HCT116 (cell line): ENCODE data around the gene POU2AF1. TPM values are rescaled to one million over a fixed set of nuclear protein-coding genes. Genes with fewer than 3 reads are reported as not detected.

Experiments used
- ATAC-seq: fragments of 200-7000 bp; cut with Tn5 transposase; 2 replicates; pipeline ENCODE4 v1.9.1; 2020; ENCODE audit warnings: mild to moderate bottlenecking, moderate library complexity
- Bru-seq: library from RNA; stranded (reverse); fragments of 400-500 nt; gene quantifications from one replicate; lab custom pipeline; 2021; lab: Mats Ljungman, UMichigan
- BruChase-seq, 2 experiments: library from RNA; stranded (reverse); fragments of 400-500 nt; gene quantifications; one replicate each; lab custom pipeline; 2021; lab: Mats Ljungman, UMichigan
- BruUV-seq: library from RNA; stranded (reverse); fragments of 400-500 nt; replicated peaks from 2 replicates; lab custom pipeline; 2021; lab: Mats Ljungman, UMichigan
- CTCF ChIA-PET: fragments of 300-600 bp; sonication (Branson Sonifier 250); formaldehyde crosslinking; loops from one replicate; lab custom pipeline; 2021; ENCODE audit warnings: antibody characterized with exemption; lab: Charles Lee
- POLR2A ChIA-PET: fragments of 300-600, 350-600 bp; sonication (Branson Sonifier 250); formaldehyde crosslinking; loops from one replicate; lab custom pipeline; 2021; ENCODE audit warnings: antibody characterized with exemption; lab: Charles Lee
- RAD21 ChIA-PET, 2 experiments: fragments of 300-600 bp; sonication (Branson Sonifier 250); formaldehyde crosslinking; loops; one replicate each; lab custom pipeline; 2023; ENCODE audit warnings: low total read pairs in 2 of 2; ENCODE audit not compliant: uncharacterized antibody in 2 of 2, unreplicated experiment in 2 of 2, low non-redundant PET in 1 of 2; lab: Charles Lee
- DNase-seq: peaks from one replicate; pipeline ENCODE4 v3.0.0-alpha.2; 2010; ENCODE audit warnings: low read depth, low spot score
- H2AFZ ChIP-seq: fragments of 200-600 bp; shearing (Covaris generic), sonication (generic); 2 replicates; pipeline ENCODE4 v1.6.1; 2017; ENCODE audit warnings: low read depth, mixed run types, mixed read lengths, antibody characterized with exemption, low read length; ENCODE audit not compliant: poor library complexity, severe bottlenecking
- H3K27ac ChIP-seq: 2 replicates; pipeline ENCODE4 v1.5.1; 2012; ENCODE audit warnings: low read depth, low read length
- H3K27me3 ChIP-seq: fragments of 200-600 bp; sonication (generic); 2 replicates; pipeline ENCODE4 v1.6.1; 2016; ENCODE audit warnings: mixed run types, low read length, mixed read lengths; ENCODE audit not compliant: insufficient read depth
- H3K36me3 ChIP-seq, 2 experiments: fragments of 200-500 bp in 1 of 2; fragments of 200-600 bp in 1 of 2; sonication (Bioruptor generic) in 1 of 2; sonication (generic) in 1 of 2; 2 replicates each; pipeline versions ENCODE4 v1.5.1 to v1.6.1; 2014 to 2016; ENCODE audit warnings: low read length in 2 of 2, inconsistent platforms in 1 of 2, mixed read lengths in 1 of 2, mixed run types in 1 of 2; ENCODE audit not compliant: insufficient read depth in 2 of 2, control insufficient read depth in 1 of 2
- H3K4me1 ChIP-seq, 2 experiments: fragments of 200-600 bp in 1 of 2; sonication (generic) in 1 of 2; 2 replicates each; pipeline versions ENCODE4 v1.5.1 to v1.6.1; 2012 to 2017; ENCODE audit warnings: low read length in 2 of 2, inconsistent platforms in 1 of 2, mild to moderate bottlenecking in 1 of 2, mixed read lengths in 1 of 2, mixed run types in 1 of 2, moderate library complexity in 1 of 2; ENCODE audit not compliant: insufficient read depth in 2 of 2, control insufficient read depth in 1 of 2
- H3K4me2 ChIP-seq: fragments of 200-600 bp; sonication (generic); 2 replicates; pipeline ENCODE4 v1.6.1; 2017; ENCODE audit warnings: mixed run types, low read length, mixed read lengths
- H3K4me3 ChIP-seq, 2 experiments: fragments of 200-600 bp in 1 of 2; sonication (generic) in 1 of 2; replicated peaks in 1 of 2; 2 replicates each; pipeline ENCODE4 v1.5.1; 2011 to 2016; ENCODE audit warnings: low read length in 2 of 2, control low read depth in 1 of 2, low read depth in 1 of 2, mild to moderate bottlenecking in 1 of 2, mixed read lengths in 1 of 2, mixed run types in 1 of 2
- H3K79me2 ChIP-seq: fragments of 200-600 bp; sonication (generic); 2 replicates; pipeline ENCODE4 v1.6.1; 2017; ENCODE audit warnings: mild to moderate bottlenecking, mixed run types, low read length, moderate library complexity, mixed read lengths; ENCODE audit not compliant: insufficient read depth
- H3K9ac ChIP-seq: fragments of 200-600 bp; sonication (generic); 2 replicates; pipeline ENCODE4 v1.6.1; 2016; ENCODE audit warnings: low read length, mixed read lengths
- H3K9me2 ChIP-seq: fragments of 200-600 bp; sonication (generic), shearing (Covaris generic); 2 replicates; pipeline ENCODE4 v1.6.1; 2017; ENCODE audit warnings: mixed run types, mild to moderate bottlenecking, moderate library complexity; ENCODE audit not compliant: insufficient read depth
- H3K9me3 ChIP-seq, 2 experiments: fragments of 200-500 bp in 1 of 2; fragments of 200-600 bp in 1 of 2; sonication (Bioruptor generic) in 1 of 2; sonication (generic) in 1 of 2; 2 replicates each; pipeline ENCODE4 v1.6.1; 2014 to 2017; ENCODE audit warnings: low read length in 2 of 2, mixed read lengths in 2 of 2, inconsistent platforms in 1 of 2, low read depth in 1 of 2, mild to moderate bottlenecking in 1 of 2, mixed run types in 1 of 2, moderate library complexity in 1 of 2; ENCODE audit not compliant: control insufficient read depth in 1 of 2, insufficient read depth in 1 of 2
- H4K20me1 ChIP-seq: fragments of 200-600 bp; sonication (generic), shearing (Covaris generic); 2 replicates; pipeline ENCODE4 v1.6.1; 2017; ENCODE audit warnings: mixed run types, mild to moderate bottlenecking, moderate library complexity; ENCODE audit not compliant: insufficient read depth
- ATF3 ChIP-seq: IDR thresholded peaks from 2 replicates; pipeline ENCODE4 v1.6.1; 2012
- CBX3 ChIP-seq: IDR thresholded peaks from 2 replicates; pipeline ENCODE4 v1.6.1; 2012; ENCODE audit warnings: low read depth
- CEBPB ChIP-seq: IDR thresholded peaks from 2 replicates; pipeline ENCODE4 v1.6.1; 2012; ENCODE audit warnings: low read depth
- CTCF ChIP-seq, 3 experiments: fragments of 200-600 bp in 1 of 3; sonication (generic) in 1 of 3; IDR thresholded peaks in 2 of 3; conservative IDR thresholded peaks in 1 of 3; 2 replicates each; pipeline ENCODE4 v1.5.1; 2012 to 2017; ENCODE audit warnings: low read depth in 2 of 3, low read length in 2 of 3, antibody characterized with exemption in 1 of 3, borderline replicate concordance in 1 of 3, control low read depth in 1 of 3, mild to moderate bottlenecking in 1 of 3, mixed read lengths in 1 of 3, mixed run types in 1 of 3, moderate library complexity in 1 of 3; ENCODE audit not compliant: insufficient read depth in 1 of 3
- EGR1 ChIP-seq: IDR thresholded peaks from 2 replicates; pipeline ENCODE4 v1.6.1; 2012; ENCODE audit warnings: low read depth
- ELF1 ChIP-seq: IDR thresholded peaks from 2 replicates; pipeline ENCODE4 v1.6.1; 2012; ENCODE audit warnings: low read depth, borderline replicate concordance
- EZH2 ChIP-seq: fragments of 200-600 bp; sonication (generic); IDR thresholded peaks from 2 replicates; pipeline ENCODE4 v1.6.1; 2017; ENCODE audit warnings: antibody characterized with exemption, mixed run types
- JUND ChIP-seq: IDR thresholded peaks from 2 replicates; pipeline ENCODE4 v1.6.1; 2012
- POLR2A ChIP-seq: IDR thresholded peaks from 2 replicates; pipeline ENCODE4 v1.7.0; 2011; ENCODE audit warnings: borderline replicate concordance; ENCODE audit not compliant: insufficient read depth, insufficient read length; ENCODE audit errors: extremely low read depth
- POLR2AphosphoS5 ChIP-seq: IDR thresholded peaks from 2 replicates; pipeline ENCODE4 v1.6.1; 2011; ENCODE audit warnings: mild to moderate bottlenecking, low read depth, low read length, moderate library complexity
- RAD21 ChIP-seq: IDR thresholded peaks from 2 replicates; pipeline ENCODE4 v1.6.1; 2012; ENCODE audit warnings: low read depth, mild to moderate bottlenecking
- REST ChIP-seq: IDR thresholded peaks from 2 replicates; pipeline ENCODE4 v1.6.1; 2012; ENCODE audit warnings: low read depth
- SIN3A ChIP-seq: IDR thresholded peaks from 2 replicates; pipeline ENCODE4 v1.6.1; 2012; ENCODE audit warnings: low read depth
- SP1 ChIP-seq: IDR thresholded peaks from 2 replicates; pipeline ENCODE4 v1.6.1; 2012; ENCODE audit warnings: low read depth
- TCF7L2 ChIP-seq: IDR thresholded peaks from 2 replicates; pipeline ENCODE4 v1.7.0; 2011; ENCODE audit warnings: borderline replicate concordance, inconsistent platforms; ENCODE audit not compliant: insufficient read depth, insufficient read length; ENCODE audit errors: extremely low read depth
- YY1 ChIP-seq: IDR thresholded peaks from 2 replicates; pipeline ENCODE4 v1.6.1; 2011; ENCODE audit warnings: low read length, low read depth, moderate library complexity, mild to moderate bottlenecking; ENCODE audit not compliant: insufficient replicate concordance; ENCODE audit errors: extremely low read depth
- ZBTB33 ChIP-seq: IDR thresholded peaks from 2 replicates; pipeline ENCODE4 v1.6.1; 2011; ENCODE audit warnings: mild to moderate bottlenecking, low read length, moderate library complexity; ENCODE audit not compliant: insufficient replicate concordance; ENCODE audit errors: extremely low read depth
- ZFX ChIP-seq: fragments of 450-650 bp; IDR thresholded peaks from 2 replicates; pipeline ENCODE4 v1.6.1; 2017
- intact Hi-C: fragments of 100-400 bp; cut with micrococcal nuclease; formaldehyde crosslinking; loops from 2 replicates; pipeline ENCODE4 v1.10.0; 2022
- long read RNA-seq: library from polyadenylated mRNA; unstranded; transcript quantifications from one replicate; pipeline ENCODE4 v2.0.0, GENCODE V29; 2021; ENCODE audit not compliant: unreplicated experiment
- polyA plus RNA-seq: library from polyadenylated mRNA; unstranded; fragments of >200 nt; gene quantifications from 2 replicates; pipeline ENCODE4 v1.2.1, GENCODE V29; 2012; ENCODE audit warnings: missing spikeins
- total RNA-seq: library from RNA; stranded (reverse); gene quantifications from one replicate; pipeline ENCODE4 v1.2.1, GENCODE V29; 2021; ENCODE audit not compliant: unreplicated experiment

Gene POU2AF1, protein sequence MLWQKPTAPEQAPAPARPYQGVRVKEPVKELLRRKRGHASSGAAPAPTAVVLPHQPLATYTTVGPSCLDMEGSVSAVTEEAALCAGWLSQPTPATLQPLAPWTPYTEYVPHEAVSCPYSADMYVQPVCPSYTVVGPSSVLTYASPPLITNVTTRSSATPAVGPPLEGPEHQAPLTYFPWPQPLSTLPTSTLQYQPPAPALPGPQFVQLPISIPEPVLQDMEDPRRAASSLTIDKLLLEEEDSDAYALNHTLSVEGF
- 0.17 TPM for total RNA-seq
- not detected in 2 replicates for polyA plus RNA-seq
- not detected for Bru-seq, nascent RNA
- percentile 6 among the genes with signal in this experiment for BruChase-seq, experiment 1, labeled RNA remaining after a 6-hour chase
- percentile 3 among the genes with signal in this experiment for BruChase-seq, experiment 2, labeled RNA remaining after a 2-hour chase
- long read RNA-seq: 0 reads

DNA sequence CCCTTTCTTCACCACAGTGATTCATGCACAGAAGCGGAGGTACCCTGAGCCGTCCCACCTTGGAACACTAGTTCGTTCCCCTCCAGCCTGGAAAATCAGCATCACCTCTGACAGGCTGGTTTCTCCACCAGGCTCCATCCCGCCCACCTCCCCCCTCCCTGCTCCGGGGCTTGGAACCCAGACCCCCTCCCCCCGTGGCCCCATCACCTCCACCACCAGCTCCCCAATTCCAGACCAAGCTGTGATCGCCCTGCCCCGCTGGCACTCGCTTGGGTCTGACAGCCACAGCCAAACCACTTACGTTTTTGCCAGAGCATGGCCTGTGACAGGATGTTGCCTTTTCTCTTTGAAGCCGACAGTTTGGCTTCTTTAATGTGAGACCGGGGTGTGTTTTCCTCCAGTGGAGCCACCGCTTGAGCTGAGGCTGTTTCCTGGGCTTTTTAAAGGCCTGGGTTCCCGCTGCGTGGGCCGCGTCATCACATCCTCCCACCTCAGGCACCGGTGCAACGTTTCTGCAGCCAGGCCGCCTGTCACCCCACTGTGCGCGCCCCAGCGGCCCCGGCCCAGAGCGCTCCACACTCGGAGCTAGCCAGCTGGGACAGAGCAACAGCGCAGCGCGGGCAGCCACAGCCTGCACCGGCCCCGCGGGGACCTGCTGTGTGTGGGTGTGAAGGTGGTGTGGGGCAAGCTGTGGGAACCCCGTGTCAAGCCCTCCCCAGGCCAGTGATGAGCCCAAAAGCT lies at the start of gene POU2AF1:
TSS of gene POU2AF1 (minus strand) at position 415 of the 741 bp plus-strand sequence. CDS start at position 317, 98 bp downstream.
- ChIA-PET RAD21 (no interaction called here), CTCF (no interaction called here), POLR2A (no interaction called here)
- ATAC-seq: no peak; the same call in 1 of the 2 replicates
- no peak within 1 kb of the TSS for H3K4me3 ChIP-seq
- no TSS peak for BruUV-seq
- H3K9me2 ChIP-seq: no peaks in the 10 kb centered on the region
- H3K4me1 ChIP-seq: peaks cover 3 to 9% of the 10 kb centered on the region in 2 experiments; a peak in 2 of 4 replicates
- no peaks in the 10 kb centered on the region for H3K27me3 ChIP-seq
- H3K9ac ChIP-seq: no peak within 1 kb of the TSS
- no peak for DNase-seq
- H3K4me2 ChIP-seq: no peak within 1 kb of the TSS
- no peaks in the 10 kb centered on the region for H3K9me3 ChIP-seq
- no peak within 1 kb of the TSS for H3K27ac ChIP-seq
- no peaks in the 10 kb centered on the region for H3K36me3 ChIP-seq
- no peaks in the 10 kb centered on the region for H4K20me1 ChIP-seq
- TF ChIP-seq EGR1 (no peak), SP1 (no peak), ZBTB33 (no peak), ATF3 (no peak), POLR2AphosphoS5 (no peak), CTCF (IDR thresholded peaks at IDR 0.05 in 2 of 3, conservative IDR thresholded peaks at IDR 0.05 in 1 of 3; ENCODE audit: borderline replicate concordance in 1 of 3, insufficient read depth in 1 of 3, low read depth in 2 of 3, low read length in 2 of 3) (no peak), REST (no peak), ELF1 (no peak), CBX3 (no peak), YY1 (no peak), RAD21 (no peak), EZH2 (no peak), JUND (no peak), POLR2A (no peak), SIN3A (no peak), CEBPB (no peak), ZFX (no peak), TCF7L2 (no peak)
- no peaks in the 10 kb centered on the region for H3K79me2 ChIP-seq
- intact Hi-C loops: no loop called here
- no peak within 1 kb of the TSS for H2AFZ ChIP-seq
